GM18909 (cell line): ENCODE results near the gene PIP5K1B.
A peak's percentile ranks its signal among the peaks of the same experiment; 100 is the strongest.

Source experiments
- ATAC-seq: cut with Tn5 transposase; IDR thresholded peaks from one replicate; pipeline ENCODE4 v1.9.1; 2021; ENCODE audit warnings: mild to moderate bottlenecking; ENCODE audit not compliant: unreplicated experiment, poor library complexity

PIP5K1B gene

DNA sequence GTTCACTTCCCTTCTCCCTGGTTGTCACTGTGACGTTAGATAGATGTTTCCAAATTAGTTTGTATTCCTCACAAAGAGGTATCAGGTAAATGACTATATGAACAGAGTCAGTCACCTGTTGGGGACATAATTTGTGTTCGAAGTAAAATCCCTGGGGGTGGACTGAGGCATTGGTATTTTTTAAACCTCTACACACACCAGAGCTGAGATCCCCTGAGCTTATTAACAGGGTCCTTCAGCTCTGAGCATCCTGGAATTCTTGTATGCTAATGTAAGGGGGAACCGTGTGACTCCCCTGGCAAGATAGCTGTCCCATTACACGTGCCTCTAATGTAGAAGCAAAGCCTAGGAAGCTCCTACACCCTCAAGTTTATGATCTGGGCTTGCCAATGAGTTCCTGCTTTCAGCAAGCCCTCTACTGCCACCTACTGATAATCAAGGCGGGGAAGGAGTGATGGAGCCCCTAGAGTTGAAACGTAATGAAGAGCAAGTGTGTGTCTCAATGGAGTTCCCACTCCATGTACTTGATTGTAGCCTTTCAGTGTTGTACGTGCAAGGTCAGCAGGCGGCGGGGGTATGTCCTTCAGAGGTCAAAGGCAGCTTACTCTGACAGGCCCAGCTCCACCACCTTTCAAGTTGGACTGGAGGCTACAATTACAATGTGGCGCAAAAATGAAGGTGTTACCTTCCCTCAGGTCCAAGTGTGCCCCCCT lies 294.5 kb downstream of the PIP5K1B start:
- peak; percentile 77 for ATAC-seq

DNA sequence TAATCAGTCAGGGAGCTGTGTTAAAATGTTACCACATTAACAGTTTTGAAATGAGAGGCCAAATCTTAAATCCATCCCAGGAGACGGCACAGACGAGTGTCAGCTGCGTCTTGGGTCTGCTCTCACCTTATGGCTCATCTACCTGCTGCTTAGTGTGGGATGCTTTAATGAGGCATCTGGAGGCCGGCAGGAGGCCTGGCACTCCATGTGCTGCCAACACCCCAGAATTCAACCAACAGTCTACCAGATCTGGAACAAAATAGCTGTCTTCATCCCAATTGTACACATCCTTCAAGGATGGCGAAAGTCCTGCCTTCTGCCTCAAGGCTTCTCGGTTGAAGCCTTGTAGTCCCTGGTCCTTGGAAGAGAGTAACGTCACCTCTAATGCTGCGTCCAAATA lies 296.9 kb downstream of the PIP5K1B start:
- no peak for ATAC-seq

DNA sequence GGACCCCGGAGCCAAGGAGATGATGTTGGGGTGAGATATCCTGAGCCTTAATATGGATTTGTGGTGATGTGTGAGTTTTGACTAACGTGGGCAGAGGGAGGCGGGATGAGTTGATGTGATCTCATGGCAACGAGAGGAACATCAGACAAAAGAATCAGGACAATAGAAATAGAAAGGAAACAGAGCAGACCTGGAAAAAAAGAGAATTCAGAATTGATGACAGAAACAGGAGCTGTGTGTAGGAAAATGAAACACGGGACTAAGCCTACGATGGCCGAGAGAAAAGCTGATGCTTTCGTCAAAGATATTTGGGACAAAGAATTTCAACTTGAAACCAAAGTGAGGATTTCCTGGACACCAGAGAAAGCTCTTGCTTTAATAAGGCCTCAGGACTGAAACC lies 298.0 kb downstream of the PIP5K1B start:
- no peak for ATAC-seq

DNA sequence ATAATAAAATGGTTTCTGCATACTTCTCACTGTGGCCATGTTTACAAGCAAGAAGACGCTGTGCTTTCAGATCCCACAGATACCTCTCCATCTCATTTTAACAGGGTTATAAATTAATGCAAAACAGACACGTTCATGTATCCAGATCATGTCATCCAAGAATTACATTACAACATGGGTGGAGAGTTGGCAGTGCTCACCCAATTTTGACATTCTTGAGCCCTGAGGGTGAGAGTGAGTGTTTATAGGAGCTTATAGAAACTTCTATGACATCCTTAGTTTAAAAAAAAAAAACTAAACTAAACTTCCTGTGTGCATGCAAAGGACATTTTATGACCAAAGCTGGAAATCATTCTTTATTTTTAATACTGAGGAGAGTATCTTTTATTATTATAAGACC lies 299.8 kb downstream of the PIP5K1B start:
- ATAC-seq, result no peak

DNA sequence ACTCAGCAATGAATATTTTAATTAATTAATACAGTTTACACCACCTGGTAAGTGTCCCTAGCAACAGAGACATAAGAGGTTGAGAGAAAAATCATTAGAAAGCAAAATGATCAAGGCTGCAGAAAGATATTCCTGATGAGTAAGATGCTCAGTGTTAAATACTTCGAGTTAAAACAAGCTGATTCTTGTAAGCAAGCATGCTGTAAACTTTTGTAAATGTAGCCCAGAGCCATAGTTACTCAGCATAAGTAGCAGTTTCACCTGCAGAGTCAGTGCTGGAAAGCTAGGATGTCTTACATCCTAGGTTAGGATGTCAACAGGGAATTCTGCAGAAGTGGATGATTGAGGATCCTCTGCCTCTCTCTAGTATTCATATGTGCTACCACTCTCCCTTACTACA lies 304.7 kb downstream of the PIP5K1B start:
- no peak for ATAC-seq

DNA sequence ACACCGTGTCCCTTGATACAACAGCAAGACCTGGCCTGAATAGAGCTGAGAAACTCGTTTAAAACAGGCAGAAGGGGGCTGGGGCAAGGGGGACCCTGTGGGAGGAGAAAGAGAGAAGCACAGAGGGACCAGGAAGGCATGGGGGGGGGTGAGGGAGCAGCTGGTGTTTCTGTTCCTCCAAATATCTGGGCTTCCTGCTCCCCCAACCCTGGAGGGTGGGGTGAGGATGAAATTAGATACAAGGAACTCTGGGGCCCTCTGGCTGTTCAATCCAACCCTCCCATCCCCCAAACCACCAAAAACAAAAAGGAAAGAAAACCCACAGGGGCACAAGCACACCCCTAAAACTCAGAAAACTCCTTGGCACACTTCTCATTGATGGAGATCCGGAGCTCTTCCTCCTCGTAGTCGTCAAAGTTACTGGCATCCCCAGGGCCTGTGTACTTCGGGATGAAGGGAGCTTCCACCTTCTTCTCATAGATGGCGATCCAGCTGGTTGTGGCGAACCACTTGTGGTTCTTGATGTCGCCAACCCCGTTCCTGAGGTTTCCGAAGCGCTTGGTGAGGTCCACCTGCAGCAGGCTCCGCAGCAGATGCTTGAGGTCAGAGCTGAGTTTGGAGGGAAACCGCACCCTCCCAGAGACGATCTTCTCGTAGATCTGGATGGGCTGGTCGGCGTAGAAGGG lies 307.8 kb downstream of the PIP5K1B start:
- no peak for ATAC-seq

DNA sequence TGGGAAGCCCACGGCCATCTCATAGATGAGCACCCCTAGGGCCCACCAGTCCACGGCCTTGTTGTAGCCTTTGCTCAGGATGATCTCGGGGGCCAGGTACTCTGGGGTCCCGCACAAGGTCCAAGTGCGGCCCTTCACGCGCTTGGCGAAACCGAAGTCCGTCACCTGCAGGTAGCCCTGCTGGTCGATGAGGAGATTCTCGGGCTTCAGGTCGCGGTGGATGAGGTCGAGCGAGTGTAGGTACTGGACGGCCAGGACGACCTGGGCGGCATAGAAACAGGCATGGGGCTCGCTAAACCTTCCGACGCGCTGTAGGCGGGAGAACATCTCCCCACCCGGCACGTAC lies 308.3 kb downstream of the PIP5K1B start:
- ATAC-seq, result no peak

DNA sequence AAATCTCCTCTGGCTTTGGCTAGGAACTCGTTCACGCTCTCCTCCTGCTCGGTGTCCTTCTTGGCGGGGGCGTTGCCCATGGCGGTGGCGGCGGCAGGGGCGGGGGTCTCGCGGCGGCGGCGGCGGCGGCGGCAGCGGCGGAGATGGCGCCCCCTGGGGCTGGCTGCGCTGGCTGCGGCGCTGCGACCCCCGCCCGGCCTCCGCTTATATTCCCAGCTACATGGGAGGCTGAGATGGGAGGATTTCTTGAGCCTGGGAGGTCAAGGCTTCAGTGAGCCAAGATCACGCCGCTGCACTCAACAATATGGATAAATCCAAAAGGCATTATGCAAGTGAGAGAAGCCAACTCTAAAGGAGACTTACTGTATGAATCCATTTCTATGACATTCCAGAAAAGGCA lies 309.0 kb downstream of the PIP5K1B start, which contains the start of gene PRKACG:
PRKACG (minus strand) TSS at position 101 of the 400 bp plus-strand sequence; CDS start at position 80, 21 bp downstream.
- no peak for ATAC-seq

DNA sequence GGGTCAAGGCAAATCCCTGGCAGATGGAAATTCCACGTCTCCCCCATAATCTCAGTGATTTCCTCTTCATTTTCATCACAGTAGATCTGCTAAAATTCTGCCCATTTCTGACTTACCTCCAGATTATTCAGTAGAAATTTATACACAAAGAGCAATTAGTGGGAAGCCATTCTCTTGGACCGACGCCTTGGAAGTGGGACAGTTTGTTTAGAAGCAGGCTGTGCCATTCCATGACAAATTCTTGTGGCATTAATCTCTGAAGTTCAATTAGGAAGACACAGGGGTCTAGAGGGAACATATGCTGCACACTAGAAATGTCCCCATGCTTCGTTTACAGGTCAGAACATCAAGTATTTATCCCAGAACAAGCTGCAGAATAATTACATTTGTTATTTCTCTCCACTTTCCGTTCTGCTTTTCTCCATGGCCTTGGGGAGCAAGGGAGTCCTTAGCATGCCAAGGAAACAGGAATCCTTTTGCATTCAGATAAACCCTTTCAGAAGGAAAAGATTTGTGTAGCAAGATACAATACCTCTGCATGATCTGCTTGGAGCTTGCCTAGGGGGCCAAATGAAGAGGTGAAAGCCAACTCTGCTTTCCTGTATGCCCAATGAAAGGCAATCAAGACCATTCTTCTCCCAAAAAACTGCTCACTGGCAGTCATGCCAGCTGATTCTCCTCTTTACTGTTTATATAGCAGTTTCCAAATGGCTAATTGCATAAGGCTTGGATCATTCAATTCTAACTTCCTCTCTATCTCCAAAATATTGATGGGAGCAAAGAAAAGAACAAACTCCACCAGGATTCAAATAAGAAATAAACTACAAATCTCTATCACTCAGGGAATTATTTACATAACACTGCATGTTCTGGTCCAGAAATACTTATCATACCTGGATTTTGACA lies 311.4 kb downstream of the PIP5K1B start:
- no peak for ATAC-seq

DNA sequence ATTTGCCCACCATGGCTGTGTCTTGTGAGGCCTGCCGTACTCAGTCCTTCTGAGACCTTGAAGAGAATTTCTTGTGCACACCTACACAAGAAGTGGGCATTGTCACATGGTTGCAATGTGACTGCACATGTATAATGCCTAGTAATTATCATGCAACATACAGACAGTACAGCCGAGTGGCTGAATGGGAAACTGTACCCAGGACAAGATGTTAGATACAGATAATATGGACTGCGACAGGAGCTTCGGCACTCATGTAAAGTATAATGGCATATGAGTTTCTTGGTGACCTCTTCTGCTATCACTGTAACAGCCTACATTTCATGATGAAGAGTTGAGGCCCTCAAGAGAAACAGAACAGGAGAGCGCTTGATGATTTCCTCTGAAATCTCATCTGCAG lies 313.7 kb downstream of the PIP5K1B start:
- ATAC-seq, result no peak

DNA sequence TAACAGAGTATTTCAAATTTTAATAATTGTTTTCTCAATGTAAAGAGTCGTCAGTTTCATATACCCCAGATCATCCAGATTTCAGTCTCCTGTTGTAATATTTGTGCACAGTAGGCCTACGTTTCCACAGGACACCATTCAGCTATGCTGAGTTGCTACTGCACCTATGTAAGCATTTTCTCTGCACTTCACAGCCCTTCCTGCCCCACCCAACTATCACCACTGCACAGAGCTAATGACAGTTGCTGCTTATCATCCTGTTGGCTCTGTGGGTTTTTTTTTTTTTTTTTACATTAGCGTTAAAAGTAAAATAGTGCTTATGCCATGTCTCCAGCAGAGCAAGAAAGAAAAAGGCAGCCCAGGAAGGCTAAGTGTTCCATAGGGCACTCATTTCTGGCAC lies 314.8 kb downstream of the PIP5K1B start:
- no peak for ATAC-seq

DNA sequence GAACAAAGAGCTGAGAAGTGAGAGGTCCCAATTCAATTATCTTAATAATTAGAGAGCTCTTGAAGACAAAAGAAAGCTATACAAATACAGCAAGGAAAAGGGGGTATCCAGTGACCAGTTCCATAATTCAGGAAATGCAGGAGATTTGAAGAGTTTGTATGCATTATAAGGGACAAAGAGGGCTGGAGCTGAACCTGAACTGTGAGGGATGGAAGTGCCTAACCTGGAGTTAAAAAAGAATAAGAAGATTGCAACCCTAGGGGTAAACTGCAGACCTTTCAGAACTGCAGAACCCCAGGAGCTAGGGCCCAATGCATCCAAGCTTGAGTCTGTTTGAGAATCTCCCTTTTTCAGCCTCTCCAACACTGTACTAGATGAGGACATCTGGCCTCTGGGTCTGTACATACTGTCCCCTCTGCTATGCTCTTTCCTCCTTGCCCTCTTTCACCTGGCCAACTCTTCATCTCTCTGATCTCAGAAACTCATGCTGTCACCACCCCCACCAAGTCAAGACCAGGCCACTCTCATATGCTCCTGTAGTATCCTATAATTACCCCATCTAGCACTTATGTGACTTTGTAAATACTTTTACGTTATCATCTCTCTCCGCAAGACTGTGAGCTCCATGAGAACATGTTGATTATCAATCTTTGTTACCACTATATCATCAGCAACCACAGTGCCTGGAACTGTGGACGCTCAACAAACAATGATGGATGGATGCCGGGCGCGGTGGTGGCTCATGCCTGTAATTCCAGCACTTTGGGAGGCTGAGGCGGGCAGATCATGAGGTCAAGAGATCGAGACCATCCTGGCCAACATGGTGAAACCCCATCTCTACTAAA lies 315.5 kb downstream of the PIP5K1B start:
- ATAC-seq, result no peak

DNA sequence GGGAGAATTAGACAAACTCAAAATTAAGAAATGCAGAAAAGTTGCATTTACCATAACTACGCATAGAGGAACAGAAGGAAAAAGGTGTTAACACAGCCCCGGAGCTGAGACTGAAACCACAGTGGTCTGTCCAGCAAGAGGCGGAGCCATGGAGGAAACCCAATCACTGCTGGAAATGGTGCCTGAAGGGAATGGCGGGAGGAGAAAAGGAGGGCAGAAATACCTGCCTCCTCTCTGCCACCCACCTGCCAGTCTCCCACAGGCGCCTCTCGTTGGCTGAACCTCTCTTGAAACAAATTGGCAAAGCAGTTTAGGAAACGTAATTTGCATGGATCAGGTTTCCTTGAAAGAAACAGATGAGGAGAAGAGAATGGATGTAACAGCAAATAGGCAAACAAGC lies 318.6 kb downstream of the PIP5K1B start:
- no peak for ATAC-seq

DNA sequence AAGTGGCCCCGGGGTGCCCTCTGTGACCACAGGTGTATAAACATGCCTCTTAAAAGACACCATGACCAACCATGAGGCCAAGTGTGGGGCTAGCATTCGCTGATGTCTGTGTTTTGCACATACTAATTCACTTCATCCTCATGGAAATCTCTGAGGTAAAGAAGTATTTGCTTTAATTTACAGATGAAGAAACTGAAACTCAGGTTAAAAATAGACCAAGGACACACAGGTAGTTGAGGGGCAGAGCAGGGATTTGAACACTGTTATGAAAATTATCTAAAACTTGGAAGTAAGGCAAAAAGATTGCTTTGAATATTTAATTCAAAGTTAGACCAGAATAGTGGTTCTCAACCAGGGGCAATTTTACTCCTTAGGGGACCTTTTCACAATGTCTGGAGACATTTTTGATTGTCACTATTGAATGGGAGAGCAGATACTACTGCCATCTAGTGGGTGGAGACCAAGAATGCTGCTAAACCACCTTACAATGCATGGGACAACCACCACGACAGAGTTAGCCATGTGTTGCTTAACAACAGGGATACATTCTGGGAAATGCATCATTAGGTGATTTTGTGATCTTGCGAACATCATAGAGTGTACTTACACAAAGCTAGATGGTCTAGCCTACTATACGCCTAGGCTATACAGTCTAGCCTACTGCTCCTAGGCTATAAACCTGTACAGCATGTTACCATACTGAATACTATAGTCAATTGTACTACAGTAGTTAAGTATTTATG lies 322.5 kb downstream of the PIP5K1B start:
- ATAC-seq, result peak; percentile 77

DNA sequence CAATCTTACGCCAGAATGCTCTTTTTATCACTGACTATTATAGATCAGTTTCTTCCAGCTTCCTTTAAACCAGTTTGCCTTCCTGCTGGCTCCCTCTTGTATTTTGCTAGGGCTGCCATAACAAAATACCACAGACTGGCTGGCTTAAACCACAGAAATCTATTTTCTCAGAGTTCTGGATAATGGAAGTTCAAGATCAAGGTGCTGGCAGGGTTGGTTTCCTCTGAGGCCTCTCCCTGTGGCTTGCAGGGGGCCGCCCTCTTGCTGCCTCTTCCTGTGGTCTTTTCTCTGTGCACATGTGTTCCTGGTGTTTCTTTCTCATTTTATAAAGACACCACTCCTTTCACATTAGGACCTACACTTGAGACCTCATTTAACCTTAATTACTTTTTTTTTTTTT lies 323.7 kb downstream of the PIP5K1B start:
- ATAC-seq, result no peak

DNA sequence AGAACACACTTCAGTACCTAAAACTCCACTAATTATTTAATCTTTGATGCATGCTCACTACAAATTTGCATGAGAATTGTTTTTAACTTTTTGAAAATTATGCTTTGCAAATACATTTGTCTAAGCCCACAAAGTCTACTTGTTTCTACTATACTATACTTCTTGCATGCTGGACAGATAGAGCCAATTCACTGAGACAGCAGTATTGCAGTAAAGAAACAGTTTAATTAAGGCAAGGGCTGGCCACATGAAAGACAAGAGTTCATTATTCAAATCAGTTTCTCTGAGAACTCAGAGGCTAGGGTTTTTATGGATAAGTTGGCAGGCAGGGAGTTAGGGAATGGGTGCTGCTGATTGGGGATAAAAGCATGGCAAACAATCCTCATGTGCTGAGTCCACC lies 324.5 kb downstream of the PIP5K1B start:
- ATAC-seq, result no peak

DNA sequence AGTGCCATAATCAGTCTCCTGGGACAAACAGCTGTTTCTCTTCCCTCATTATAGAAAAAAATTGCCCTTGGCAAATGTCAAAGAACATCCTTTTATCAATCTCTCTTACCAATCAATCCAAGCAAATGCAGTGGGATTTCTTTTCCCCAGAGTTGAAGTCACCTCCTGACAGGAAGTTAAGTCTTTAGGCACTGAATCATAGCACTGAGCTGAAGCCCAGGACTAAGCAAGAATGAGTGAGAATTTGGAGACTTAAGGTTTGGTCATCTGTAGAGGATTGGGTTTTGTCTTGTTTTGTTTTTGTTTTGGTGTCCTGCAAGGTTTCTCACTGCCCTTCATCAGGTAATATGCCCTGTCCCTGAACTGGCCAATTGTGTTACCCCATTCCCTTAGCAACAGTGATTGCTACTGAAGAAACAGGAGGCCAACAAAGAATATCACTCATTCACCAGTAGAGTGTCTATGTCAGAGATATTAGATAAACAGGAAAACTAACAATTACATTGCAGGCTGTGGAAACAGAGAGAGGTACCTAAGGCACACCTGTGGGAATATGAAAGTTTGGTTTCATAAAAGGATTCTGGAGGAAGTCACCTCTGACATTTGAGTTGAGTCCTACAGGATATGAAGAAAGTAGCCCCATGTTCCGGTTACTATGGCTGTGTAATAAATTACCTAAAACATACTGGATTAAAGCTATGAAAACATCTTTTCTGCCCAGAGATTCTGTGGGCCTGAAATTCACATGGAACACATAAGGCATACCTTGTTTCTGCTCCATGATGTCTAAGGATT lies 326.0 kb downstream of the PIP5K1B start:
- ATAC-seq, result no peak

DNA sequence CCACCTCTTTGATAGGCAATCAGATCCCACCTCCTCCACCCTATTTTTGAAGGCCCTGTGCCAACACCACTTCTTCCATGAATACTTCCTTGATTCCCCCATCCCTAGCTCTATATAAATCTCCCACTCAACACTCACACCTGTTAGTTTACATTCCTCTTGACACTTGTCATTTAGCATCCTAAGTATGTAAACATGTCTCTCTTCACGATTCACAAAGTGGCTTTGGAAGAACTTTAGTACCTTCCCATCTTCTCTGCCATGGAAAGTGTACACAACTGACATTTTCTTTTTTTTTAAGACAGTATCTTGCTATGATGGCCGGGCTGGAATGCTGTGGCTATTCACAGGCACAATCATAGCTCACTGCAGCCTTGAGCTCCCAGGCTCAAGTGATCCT lies 329.0 kb downstream of the PIP5K1B start:
- ATAC-seq, result no peak
